Type B pancreatic cell (in vitro differentiated cells): Measurements from ENCODE around the gene MYO1E. TPM values are rescaled to one million over a fixed set of nuclear protein-coding genes. Genes with fewer than 3 reads are reported as not detected.

Source experiments
- DNase-seq: peaks from one replicate; pipeline ENCODE4 v3.0.0; 2021; ENCODE audit warnings: mixed read lengths; ENCODE audit not compliant: unreplicated experiment; ENCODE audit errors: extremely low spot score
- H3K27ac Mint-ChIP-seq: 2 replicates; pipeline ENCODE4 v1.8.0; 2021; ENCODE audit warnings: mild to moderate bottlenecking, mixed read lengths
- H3K27me3 Mint-ChIP-seq: 2 replicates; pipeline ENCODE4 v1.8.0; 2021; ENCODE audit warnings: mixed read lengths
- H3K36me3 Mint-ChIP-seq: 2 replicates; pipeline ENCODE4 v1.8.0; 2021; ENCODE audit warnings: mixed read lengths
- H3K4me1 Mint-ChIP-seq: one replicate; pipeline ENCODE4 v1.8.0; 2021; ENCODE audit warnings: mixed read lengths; ENCODE audit not compliant: unreplicated experiment
- H3K4me3 Mint-ChIP-seq: 2 replicates; pipeline ENCODE4 v1.8.0; 2021; ENCODE audit warnings: mild to moderate bottlenecking, mixed read lengths
- H3K9me3 Mint-ChIP-seq: 2 replicates; pipeline ENCODE4 v1.8.0; 2021; ENCODE audit warnings: mixed read lengths
- total RNA-seq: library from RNA; stranded (reverse); gene quantifications from 2 replicates; pipeline ENCODE4 v1.2.1, GENCODE V29; 2021; ENCODE audit warnings: low replicate concordance
- TF ChIP-seq, protein P1 (sequence below): fragments of 200-600 bp; sonication (generic); conservative IDR thresholded peaks from 2 replicates; pipeline ENCODE4 v1.5.0; 2021; ENCODE audit warnings: antibody characterized with exemption, mild to moderate bottlenecking

MYO1E gene
- total RNA-seq, 1 donor from 2014 or later = 55.6 TPM

DNA sequence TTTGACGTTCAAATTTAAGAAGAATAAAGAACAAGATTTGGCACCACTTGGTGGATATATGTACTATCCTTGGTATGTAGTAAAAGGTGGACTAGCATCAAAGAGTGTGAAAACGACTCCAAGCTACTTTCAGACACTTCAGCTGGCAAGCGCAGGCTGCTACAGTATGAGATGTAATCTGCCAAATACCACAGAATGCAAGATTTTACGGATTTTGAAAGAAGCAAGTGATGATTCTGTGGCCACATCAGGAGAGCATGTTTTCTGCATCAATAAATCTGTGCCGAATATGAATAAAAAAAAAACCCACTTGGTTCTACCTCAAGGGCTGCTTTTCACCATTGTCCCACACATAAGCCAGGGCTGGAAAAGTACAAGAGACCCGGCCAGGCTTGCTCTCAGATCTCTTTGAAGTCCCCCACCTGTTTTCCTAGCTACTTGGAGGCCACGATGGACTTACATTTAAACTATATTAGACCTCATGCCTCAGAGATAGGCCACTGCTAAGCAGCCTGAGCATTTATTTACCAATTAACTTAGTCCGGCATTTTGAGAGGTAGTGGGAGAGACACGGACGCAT lies 37.4 kb downstream of the MYO1E start:
- Mint-ChIP-seq H3K27me3 (no peaks in the 10 kb centered on the region), H3K4me3 (no peak overlapping the region), H3K27ac (no peak overlapping the region), H3K36me3 (no peaks in the 10 kb centered on the region), H3K4me1 (peaks cover under 1% of the 10 kb centered on the region), H3K9me3 (no peaks in the 10 kb centered on the region)
- no peak for DNase-seq
- TF ChIP-seq, protein P1, sequence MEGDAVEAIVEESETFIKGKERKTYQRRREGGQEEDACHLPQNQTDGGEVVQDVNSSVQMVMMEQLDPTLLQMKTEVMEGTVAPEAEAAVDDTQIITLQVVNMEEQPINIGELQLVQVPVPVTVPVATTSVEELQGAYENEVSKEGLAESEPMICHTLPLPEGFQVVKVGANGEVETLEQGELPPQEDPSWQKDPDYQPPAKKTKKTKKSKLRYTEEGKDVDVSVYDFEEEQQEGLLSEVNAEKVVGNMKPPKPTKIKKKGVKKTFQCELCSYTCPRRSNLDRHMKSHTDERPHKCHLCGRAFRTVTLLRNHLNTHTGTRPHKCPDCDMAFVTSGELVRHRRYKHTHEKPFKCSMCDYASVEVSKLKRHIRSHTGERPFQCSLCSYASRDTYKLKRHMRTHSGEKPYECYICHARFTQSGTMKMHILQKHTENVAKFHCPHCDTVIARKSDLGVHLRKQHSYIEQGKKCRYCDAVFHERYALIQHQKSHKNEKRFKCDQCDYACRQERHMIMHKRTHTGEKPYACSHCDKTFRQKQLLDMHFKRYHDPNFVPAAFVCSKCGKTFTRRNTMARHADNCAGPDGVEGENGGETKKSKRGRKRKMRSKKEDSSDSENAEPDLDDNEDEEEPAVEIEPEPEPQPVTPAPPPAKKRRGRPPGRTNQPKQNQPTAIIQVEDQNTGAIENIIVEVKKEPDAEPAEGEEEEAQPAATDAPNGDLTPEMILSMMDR = no peak

DNA sequence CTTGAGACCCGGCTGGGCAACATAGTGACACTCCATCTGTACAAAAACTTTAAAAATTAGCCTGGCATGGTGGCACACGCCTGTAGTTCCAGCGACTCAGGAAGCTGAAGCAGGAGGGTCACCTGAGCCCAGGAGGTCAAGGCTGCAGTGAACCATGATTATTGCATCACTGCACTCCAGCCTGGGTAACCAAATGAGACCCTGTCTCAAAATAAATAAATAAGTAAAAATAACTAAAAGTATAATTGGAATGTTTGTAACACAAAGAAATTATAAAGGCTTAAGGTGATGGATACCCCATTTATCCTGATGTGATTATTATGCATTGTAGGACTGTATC lies 38.6 kb downstream of the MYO1E start:
- no peaks in the 10 kb centered on the region for H3K36me3 Mint-ChIP-seq
- H3K9me3 Mint-ChIP-seq = no peaks in the 10 kb centered on the region
- peaks cover 3% of the 10 kb centered on the region for H3K4me1 Mint-ChIP-seq
- no peak overlapping the region for H3K4me3 Mint-ChIP-seq
- no peak for DNase-seq
- TF ChIP-seq, protein P1 = no peak
- H3K27me3 Mint-ChIP-seq = no peaks in the 10 kb centered on the region
- no peak overlapping the region for H3K27ac Mint-ChIP-seq

DNA sequence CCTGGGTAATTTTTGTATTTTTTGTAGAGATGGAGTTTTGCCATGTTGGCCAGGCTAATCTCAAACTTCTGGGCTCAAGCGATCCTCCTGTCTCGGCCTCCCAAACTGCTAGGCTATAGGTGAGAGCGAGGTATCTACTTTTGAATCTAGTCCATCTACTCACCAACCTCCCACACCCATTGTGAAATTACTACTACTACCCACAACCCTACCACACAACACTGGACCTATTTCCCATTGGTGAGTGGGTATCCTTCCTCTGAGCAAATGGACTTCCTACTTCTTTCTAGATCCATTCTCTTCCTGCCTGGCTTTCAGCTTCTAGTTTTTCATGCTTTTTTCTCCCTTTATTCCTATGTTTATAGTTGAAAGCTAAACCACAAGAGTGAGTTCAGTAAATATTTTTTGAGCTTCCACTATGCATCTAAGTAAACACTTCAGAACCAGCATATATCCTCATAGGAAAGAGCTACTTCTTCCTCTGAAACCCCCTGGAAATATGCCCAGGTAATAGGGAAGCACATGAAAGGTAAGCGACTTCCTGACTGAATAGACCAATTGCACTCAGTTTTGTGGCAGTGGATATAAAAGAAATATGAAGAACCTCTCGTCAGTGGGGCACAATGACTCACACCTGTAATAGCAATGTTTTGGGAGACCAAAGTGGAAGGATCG lies 39.1 kb downstream of the MYO1E start:
- TF ChIP-seq, protein P1 = no peak
- Mint-ChIP-seq H3K27ac (no peak overlapping the region), H3K36me3 (no peaks in the 10 kb centered on the region), H3K4me3 (no peak overlapping the region), H3K27me3 (no peaks in the 10 kb centered on the region), H3K9me3 (no peaks in the 10 kb centered on the region), H3K4me1 (peaks cover 3% of the 10 kb centered on the region)
- DNase-seq = no peak

DNA sequence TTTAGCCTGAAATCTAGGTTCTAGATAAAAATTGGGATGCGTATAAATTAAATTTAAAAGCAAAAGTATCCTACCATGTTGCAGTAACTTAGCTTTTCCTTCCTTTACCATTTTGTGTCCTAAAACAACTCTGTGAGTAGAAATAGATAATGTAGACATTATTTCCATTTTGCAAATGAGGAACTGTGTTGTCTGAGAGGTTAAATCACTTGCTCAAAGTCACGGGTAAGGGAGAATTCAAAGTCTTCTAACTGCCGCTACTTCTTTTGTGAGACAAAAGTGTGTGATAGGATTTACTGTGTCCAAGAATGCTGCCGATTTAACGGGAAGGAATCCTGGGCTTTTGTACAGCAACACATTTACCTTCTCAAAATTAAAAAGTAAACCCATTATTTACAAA lies 40.7 kb downstream of the MYO1E start:
- Mint-ChIP-seq H3K27me3 (no peaks in the 10 kb centered on the region), H3K9me3 (no peaks in the 10 kb centered on the region), H3K36me3 (no peaks in the 10 kb centered on the region), H3K4me3 (no peak overlapping the region), H3K4me1 (peaks cover 3% of the 10 kb centered on the region), H3K27ac (no peak overlapping the region)
- TF ChIP-seq, protein P1 = no peak
- DNase-seq = no peak

DNA sequence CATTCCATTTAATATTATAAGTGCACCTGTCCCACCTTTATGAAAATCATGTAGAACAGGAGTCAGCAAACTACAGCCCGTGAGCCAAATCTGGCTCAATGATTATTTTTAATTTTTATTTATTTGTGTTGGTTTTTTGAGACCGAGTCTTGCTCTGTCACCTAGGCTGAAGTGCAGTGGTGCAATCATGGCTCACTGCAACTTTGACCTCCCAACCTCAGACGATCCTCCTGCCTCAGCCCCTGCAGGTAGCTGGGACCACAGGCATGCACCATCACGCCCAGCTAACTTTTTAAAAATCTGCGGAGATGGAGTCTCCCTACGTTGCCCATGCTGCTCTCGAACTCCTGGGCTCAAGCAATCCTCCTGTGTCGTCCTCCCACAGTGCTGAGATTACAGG lies 42.0 kb downstream of the MYO1E start:
- no peaks in the 10 kb centered on the region for H3K36me3 Mint-ChIP-seq
- no peaks in the 10 kb centered on the region for H3K27me3 Mint-ChIP-seq
- DNase-seq = no peak
- peaks cover 3% of the 10 kb centered on the region for H3K4me1 Mint-ChIP-seq
- H3K4me3 Mint-ChIP-seq = no peak overlapping the region
- TF ChIP-seq, protein P1 = no peak
- H3K27ac Mint-ChIP-seq = no peak overlapping the region
- H3K9me3 Mint-ChIP-seq = no peaks in the 10 kb centered on the region
